WTC11 (cell line): ENCODE data around the gene FYCO1. TPM values are rescaled to one million over a fixed set of nuclear protein-coding genes. Genes with fewer than 3 reads are reported as not detected.

Experiments used
- ATAC-seq: fragments of 200-7000 bp; cut with Tn5 transposase; 2 replicates; pipeline ENCODE4 v1.10.0; 2021; ENCODE audit warnings: mild to moderate bottlenecking, moderate library complexity
- CTCF ChIA-PET: fragments of 300-600 bp; sonication (Branson Sonifier 250); formaldehyde crosslinking; loops from one replicate; lab custom pipeline; 2021; ENCODE audit warnings: antibody characterized with exemption; lab: Charles Lee
- POLR2A ChIA-PET: fragments of 350-600 bp; sonication (Branson Sonifier 250); formaldehyde crosslinking; loops from one replicate; lab custom pipeline; 2021; ENCODE audit warnings: antibody characterized with exemption; lab: Charles Lee
- DNase-seq: peaks from one replicate; pipeline ENCODE4 v3.0.0; 2021; ENCODE audit warnings: low spot score
- H3K27ac Mint-ChIP-seq: 2 replicates; pipeline ENCODE4 v1.8.0; 2021; ENCODE audit warnings: mixed read lengths
- H3K27me3 Mint-ChIP-seq: 2 replicates; pipeline ENCODE4 v1.8.0; 2021; ENCODE audit warnings: low read depth, mild to moderate bottlenecking, moderate library complexity, mixed read lengths
- H3K36me3 Mint-ChIP-seq: 2 replicates; pipeline ENCODE4 v1.8.0; 2021; ENCODE audit warnings: mixed read lengths
- H3K4me1 Mint-ChIP-seq: 2 replicates; pipeline ENCODE4 v1.8.0; 2022; ENCODE audit warnings: mixed read lengths
- H3K4me3 Mint-ChIP-seq: 2 replicates; pipeline ENCODE4 v1.8.0; 2021; ENCODE audit warnings: mild to moderate bottlenecking, moderate library complexity, mixed read lengths
- H3K9me3 Mint-ChIP-seq: 2 replicates; pipeline ENCODE4 v1.8.0; 2021; ENCODE audit warnings: mixed read lengths
- CREB1 ChIP-seq: sonication (generic); formaldehyde crosslinking; IDR thresholded peaks from 2 replicates; pipeline ENCODE4 v1.8.0; 2023; ENCODE audit warnings: mild to moderate bottlenecking, missing genetic modification reagents
- EMX1 ChIP-seq: fragments of 250-450 bp; sonication (Bioruptor Pico); IDR thresholded peaks from 2 replicates; pipeline ENCODE4 v1.8.0; 2021; ENCODE audit warnings: mild to moderate bottlenecking
- FOXJ3 ChIP-seq: sonication (generic); formaldehyde crosslinking; IDR thresholded peaks from 2 replicates; pipeline ENCODE4 v1.9.0; 2021; ENCODE audit warnings: missing genetic modification reagents, mild to moderate bottlenecking, borderline replicate concordance
- FOXK1 ChIP-seq: sonication (generic); formaldehyde crosslinking; IDR thresholded peaks from 2 replicates; pipeline ENCODE4 v1.8.0; 2022; ENCODE audit warnings: mild to moderate bottlenecking, moderate library complexity, missing genetic modification reagents
- GTF2I ChIP-seq: fragments of 250-450 bp; sonication (Bioruptor Pico); conservative IDR thresholded peaks from 2 replicates; pipeline ENCODE4 v1.4.0; 2021; ENCODE audit warnings: mild to moderate bottlenecking
- MAX ChIP-seq: sonication (generic); formaldehyde crosslinking; IDR thresholded peaks from 2 replicates; pipeline ENCODE4 v1.8.0; 2022; ENCODE audit warnings: mild to moderate bottlenecking, missing genetic modification reagents
- NR1H2 ChIP-seq: sonication (generic); formaldehyde crosslinking; IDR thresholded peaks from 2 replicates; pipeline ENCODE4 v1.9.0; 2021; ENCODE audit warnings: mild to moderate bottlenecking, moderate library complexity, missing genetic modification reagents
- RELA ChIP-seq: sonication (generic); formaldehyde crosslinking; IDR thresholded peaks from 2 replicates; pipeline ENCODE4 v1.8.1; 2022; ENCODE audit warnings: missing genetic modification reagents, mild to moderate bottlenecking, borderline replicate concordance
- SP1 ChIP-seq: sonication (generic); formaldehyde crosslinking; conservative IDR thresholded peaks from 2 replicates; pipeline ENCODE4 v1.8.1; 2022; ENCODE audit warnings: missing genetic modification reagents
- STAT6 ChIP-seq: sonication (generic); formaldehyde crosslinking; conservative IDR thresholded peaks from 2 replicates; pipeline ENCODE4 v1.8.1; 2023; ENCODE audit warnings: mild to moderate bottlenecking, low read depth, missing genetic modification reagents, moderate library complexity
- TCF7 ChIP-seq: sonication (generic); formaldehyde crosslinking; IDR thresholded peaks from 2 replicates; pipeline ENCODE4 v1.8.0; 2022; ENCODE audit warnings: mild to moderate bottlenecking, low read depth, missing genetic modification reagents, moderate library complexity
- TEAD1 ChIP-seq: sonication (generic); formaldehyde crosslinking; IDR thresholded peaks from 2 replicates; pipeline ENCODE4 v1.8.0; 2022; ENCODE audit warnings: mild to moderate bottlenecking, missing genetic modification reagents
- USF2 ChIP-seq: sonication (generic); formaldehyde crosslinking; IDR thresholded peaks from 2 replicates; pipeline ENCODE4 v1.8.1; 2023; ENCODE audit warnings: mild to moderate bottlenecking, missing genetic modification reagents, moderate library complexity
- ZNF263 ChIP-seq: sonication (generic); formaldehyde crosslinking; IDR thresholded peaks from 2 replicates; pipeline ENCODE4 v1.8.1; 2022; ENCODE audit warnings: low read depth, mild to moderate bottlenecking, moderate library complexity, missing genetic modification reagents
- total RNA-seq: library from RNA; stranded (reverse); gene quantifications from 3 replicates; pipeline ENCODE4 v1.2.3, GENCODE V29; 2021
- TF ChIP-seq, protein P1 (sequence below): sonication (generic); formaldehyde crosslinking; IDR thresholded peaks from 2 replicates; pipeline ENCODE4 v1.8.0; 2023; ENCODE audit warnings: mild to moderate bottlenecking, missing genetic modification reagents
- TF ChIP-seq, protein P2 (sequence below): fragments of 250-450 bp; sonication (Bioruptor Pico); conservative IDR thresholded peaks from 2 replicates; pipeline ENCODE4 v1.9.0; 2021; ENCODE audit warnings: mild to moderate bottlenecking
- TF ChIP-seq, protein P3 (sequence below): sonication (generic); formaldehyde crosslinking; IDR thresholded peaks from 2 replicates; pipeline ENCODE4 v1.8.1; 2023; ENCODE audit warnings: mild to moderate bottlenecking, missing genetic modification reagents
- TF ChIP-seq, protein P4 (sequence below): sonication (generic); formaldehyde crosslinking; IDR thresholded peaks from 2 replicates; pipeline ENCODE4 v1.8.1; 2023; ENCODE audit warnings: mild to moderate bottlenecking, missing genetic modification reagents
- TF ChIP-seq, protein P5 (sequence below): fragments of 250-450 bp; sonication (Bioruptor Pico); IDR thresholded peaks from 2 replicates; pipeline ENCODE4 v2.1.2; 2022; ENCODE audit warnings: mild to moderate bottlenecking, moderate library complexity

The FYCO1 gene
- total RNA-seq, 1 experiment from 2014 or later, result 13.9 TPM

DNA sequence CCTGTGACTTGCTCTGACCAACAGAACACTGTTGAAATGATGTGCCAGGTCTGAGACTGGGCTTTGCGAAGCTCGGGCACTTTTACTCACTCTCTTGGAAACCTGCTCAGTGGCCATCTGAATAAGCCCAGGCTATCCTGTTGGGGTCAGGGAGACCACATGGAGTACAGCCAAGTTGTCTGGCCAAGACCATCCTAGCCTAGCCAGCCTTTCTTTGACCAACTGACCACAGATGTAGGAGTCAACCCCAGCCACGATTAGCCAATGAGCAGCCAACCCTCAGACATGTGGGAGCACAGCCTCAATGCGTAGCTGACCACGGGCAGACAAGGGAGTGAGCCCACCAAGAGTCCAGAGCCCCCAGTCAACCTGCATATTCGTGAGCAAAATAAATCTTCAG, 83.2 kb downstream of the FYCO1 start:
- no peaks in the 10 kb centered on the region for H3K9me3 Mint-ChIP-seq
- H3K36me3 Mint-ChIP-seq, result no peaks in the 10 kb centered on the region
- ChIA-PET CTCF (no interaction called here), POLR2A (no interaction called here)
- TF ChIP-seq RELA (no peak), USF2 (no peak), TCF7 (CRISPR knock-in tag) (no peak), CREB1 (CRISPR knock-in tag) (no peak)
- TF ChIP-seq, protein P1, sequence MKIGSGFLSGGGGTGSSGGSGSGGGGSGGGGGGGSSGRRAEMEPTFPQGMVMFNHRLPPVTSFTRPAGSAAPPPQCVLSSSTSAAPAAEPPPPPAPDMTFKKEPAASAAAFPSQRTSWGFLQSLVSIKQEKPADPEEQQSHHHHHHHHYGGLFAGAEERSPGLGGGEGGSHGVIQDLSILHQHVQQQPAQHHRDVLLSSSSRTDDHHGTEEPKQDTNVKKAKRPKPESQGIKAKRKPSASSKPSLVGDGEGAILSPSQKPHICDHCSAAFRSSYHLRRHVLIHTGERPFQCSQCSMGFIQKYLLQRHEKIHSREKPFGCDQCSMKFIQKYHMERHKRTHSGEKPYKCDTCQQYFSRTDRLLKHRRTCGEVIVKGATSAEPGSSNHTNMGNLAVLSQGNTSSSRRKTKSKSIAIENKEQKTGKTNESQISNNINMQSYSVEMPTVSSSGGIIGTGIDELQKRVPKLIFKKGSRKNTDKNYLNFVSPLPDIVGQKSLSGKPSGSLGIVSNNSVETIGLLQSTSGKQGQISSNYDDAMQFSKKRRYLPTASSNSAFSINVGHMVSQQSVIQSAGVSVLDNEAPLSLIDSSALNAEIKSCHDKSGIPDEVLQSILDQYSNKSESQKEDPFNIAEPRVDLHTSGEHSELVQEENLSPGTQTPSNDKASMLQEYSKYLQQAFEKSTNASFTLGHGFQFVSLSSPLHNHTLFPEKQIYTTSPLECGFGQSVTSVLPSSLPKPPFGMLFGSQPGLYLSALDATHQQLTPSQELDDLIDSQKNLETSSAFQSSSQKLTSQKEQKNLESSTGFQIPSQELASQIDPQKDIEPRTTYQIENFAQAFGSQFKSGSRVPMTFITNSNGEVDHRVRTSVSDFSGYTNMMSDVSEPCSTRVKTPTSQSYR (CRISPR knock-in tag), result no peak
- TF ChIP-seq, protein P2, sequence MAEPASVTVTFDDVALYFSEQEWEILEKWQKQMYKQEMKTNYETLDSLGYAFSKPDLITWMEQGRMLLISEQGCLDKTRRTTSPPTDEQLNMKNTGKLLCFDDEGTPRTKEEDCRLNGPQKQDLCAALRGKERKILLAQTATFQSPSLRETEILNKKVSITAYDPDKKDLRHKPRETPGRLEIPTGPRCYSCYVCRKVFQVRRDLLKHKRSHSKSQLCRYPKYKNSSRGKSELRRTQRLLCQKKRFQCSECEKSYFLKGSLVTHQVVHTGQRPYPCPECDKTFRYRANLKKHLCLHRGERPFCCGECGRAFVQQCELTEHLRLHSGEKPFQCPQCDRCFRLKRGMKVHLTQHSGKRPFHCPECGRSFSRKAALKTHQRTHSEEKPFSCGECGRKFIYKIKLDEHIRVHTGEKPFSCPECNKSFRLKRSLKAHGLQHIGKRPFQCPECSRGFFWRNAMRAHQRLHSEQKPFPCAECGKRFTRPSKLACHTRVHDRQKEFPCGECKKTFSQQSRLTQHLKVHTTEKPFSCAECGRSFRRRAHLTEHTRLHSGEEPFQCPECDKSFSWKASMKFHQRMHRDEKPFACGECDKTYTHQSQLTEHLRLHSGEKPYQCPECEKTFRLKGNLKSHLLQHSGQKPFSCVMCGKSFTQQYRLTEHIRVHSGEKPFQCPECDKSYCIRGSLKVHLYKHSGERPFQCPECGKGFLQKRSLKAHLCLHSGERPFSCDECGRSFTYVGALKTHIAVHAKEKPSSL (CRISPR knock-in tag), result no peak
- H3K27me3 Mint-ChIP-seq, result peaks cover 15% of the 10 kb centered on the region
- no peak for ATAC-seq
- no peak for DNase-seq
- no peak overlapping the region for H3K27ac Mint-ChIP-seq
- peaks cover 6% of the 10 kb centered on the region; the same call in 1 of the 2 replicates for H3K4me1 Mint-ChIP-seq
- no peak overlapping the region for H3K4me3 Mint-ChIP-seq

GRCh38 chr3:45911511-45912226, 84.0 kb downstream of the FYCO1 start:
- Mint-ChIP-seq H3K4me3 (no peak overlapping the region), H3K4me1 (peaks cover 6% of the 10 kb centered on the region; the same call in 1 of the 2 replicates), H3K36me3 (no peaks in the 10 kb centered on the region), H3K27me3 (peaks cover 15% of the 10 kb centered on the region), H3K27ac (no peak overlapping the region), H3K9me3 (no peaks in the 10 kb centered on the region)
- DNase-seq (no peak), ATAC-seq (no peak)
- ChIA-PET CTCF (interaction anchor here (0.7 to 1.7 kb wide), 2 partner anchors 27 to 167 kb away, joined by 3 to 7 read pairs; no protein-coding TSS in a partner anchor), POLR2A (no interaction called here)
- TF ChIP-seq GTF2I (no peak), TEAD1 (CRISPR knock-in tag) (no peak), NR1H2 (no peak), STAT6 (CRISPR knock-in tag) (no peak), FOXJ3 (no peak), FOXK1 (no peak), EMX1 (CRISPR knock-in tag) (no peak), MAX (no peak), SP1 (CRISPR knock-in tag) (no peak), ZNF263 (CRISPR knock-in tag) (no peak)
- TF ChIP-seq, protein P3, sequence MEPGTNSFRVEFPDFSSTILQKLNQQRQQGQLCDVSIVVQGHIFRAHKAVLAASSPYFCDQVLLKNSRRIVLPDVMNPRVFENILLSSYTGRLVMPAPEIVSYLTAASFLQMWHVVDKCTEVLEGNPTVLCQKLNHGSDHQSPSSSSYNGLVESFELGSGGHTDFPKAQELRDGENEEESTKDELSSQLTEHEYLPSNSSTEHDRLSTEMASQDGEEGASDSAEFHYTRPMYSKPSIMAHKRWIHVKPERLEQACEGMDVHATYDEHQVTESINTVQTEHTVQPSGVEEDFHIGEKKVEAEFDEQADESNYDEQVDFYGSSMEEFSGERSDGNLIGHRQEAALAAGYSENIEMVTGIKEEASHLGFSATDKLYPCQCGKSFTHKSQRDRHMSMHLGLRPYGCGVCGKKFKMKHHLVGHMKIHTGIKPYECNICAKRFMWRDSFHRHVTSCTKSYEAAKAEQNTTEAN (CRISPR knock-in tag), result no peak
- TF ChIP-seq, protein P4, sequence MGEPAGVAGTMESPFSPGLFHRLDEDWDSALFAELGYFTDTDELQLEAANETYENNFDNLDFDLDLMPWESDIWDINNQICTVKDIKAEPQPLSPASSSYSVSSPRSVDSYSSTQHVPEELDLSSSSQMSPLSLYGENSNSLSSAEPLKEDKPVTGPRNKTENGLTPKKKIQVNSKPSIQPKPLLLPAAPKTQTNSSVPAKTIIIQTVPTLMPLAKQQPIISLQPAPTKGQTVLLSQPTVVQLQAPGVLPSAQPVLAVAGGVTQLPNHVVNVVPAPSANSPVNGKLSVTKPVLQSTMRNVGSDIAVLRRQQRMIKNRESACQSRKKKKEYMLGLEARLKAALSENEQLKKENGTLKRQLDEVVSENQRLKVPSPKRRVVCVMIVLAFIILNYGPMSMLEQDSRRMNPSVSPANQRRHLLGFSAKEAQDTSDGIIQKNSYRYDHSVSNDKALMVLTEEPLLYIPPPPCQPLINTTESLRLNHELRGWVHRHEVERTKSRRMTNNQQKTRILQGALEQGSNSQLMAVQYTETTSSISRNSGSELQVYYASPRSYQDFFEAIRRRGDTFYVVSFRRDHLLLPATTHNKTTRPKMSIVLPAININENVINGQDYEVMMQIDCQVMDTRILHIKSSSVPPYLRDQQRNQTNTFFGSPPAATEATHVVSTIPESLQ, result no peak
- TF ChIP-seq, protein P5, sequence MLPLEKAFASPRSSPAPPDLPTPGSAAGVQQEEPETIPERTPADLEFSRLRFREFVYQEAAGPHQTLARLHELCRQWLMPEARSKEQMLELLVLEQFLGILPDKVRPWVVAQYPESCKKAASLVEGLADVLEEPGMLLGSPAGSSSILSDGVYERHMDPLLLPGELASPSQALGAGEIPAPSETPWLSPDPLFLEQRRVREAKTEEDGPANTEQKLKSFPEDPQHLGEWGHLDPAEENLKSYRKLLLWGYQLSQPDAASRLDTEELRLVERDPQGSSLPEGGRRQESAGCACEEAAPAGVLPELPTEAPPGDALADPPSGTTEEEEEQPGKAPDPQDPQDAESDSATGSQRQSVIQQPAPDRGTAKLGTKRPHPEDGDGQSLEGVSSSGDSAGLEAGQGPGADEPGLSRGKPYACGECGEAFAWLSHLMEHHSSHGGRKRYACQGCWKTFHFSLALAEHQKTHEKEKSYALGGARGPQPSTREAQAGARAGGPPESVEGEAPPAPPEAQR (CRISPR knock-in tag), result no peak
